AG10803 (cell line): ENCODE data around the gene ECSIT.

Experiments used
- DNase-seq: peaks from one replicate; pipeline ENCODE4 v3.0.0; 2010; ENCODE audit warnings: low read depth
- H3K4me3 ChIP-seq: 2 replicates; pipeline ENCODE4 v1.5.1; 2011; ENCODE audit warnings: mild to moderate bottlenecking, low read length, control low read depth
- CTCF ChIP-seq: conservative IDR thresholded peaks from 2 replicates; pipeline ENCODE4 v1.5.1; 2011; ENCODE audit warnings: mild to moderate bottlenecking, low read length, control low read depth, inconsistent platforms

The ECSIT gene

DNA sequence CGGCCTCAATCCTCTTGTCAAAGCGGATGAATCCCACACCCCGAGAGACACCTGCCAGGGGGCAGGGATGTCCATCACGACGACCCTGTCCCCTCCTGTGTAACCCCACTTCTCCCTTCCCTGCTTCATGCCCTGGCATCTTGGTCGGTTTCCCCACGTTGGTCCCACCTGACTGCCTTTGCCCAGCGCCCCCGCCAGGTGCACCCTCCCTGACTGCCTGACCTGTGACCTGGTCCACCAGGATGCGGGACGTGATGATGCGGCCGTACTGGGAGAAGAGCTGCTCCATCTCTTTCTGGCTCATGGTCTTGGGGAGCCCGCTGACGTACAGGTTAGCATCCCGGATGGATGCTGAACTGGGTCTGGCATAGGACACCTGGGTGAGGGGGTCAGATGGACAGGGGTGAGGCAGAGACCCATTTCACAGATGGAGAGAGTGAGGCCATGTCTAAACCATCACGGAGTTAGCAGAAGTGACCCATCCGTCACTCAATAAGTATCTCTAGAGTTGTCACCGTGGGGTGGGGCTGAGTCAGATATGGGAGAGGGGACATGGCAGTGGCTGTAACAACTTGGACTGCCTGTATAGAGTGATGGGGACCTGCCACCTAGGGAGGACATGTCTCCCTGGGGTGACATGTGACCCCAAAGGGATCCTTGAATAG, 70.6 kb downstream of the ECSIT start:
- no peak overlapping the region for H3K4me3 ChIP-seq
- DNase-seq = no peak
- no peak for TF ChIP-seq CTCF

- TF ChIP-seq CTCF = no peak
- no peak for DNase-seq
- H3K4me3 ChIP-seq = no peak overlapping the region
These were observed 71.1 kb downstream of the ECSIT start for GRCh38 chr19:11457831-11458230.

DNA sequence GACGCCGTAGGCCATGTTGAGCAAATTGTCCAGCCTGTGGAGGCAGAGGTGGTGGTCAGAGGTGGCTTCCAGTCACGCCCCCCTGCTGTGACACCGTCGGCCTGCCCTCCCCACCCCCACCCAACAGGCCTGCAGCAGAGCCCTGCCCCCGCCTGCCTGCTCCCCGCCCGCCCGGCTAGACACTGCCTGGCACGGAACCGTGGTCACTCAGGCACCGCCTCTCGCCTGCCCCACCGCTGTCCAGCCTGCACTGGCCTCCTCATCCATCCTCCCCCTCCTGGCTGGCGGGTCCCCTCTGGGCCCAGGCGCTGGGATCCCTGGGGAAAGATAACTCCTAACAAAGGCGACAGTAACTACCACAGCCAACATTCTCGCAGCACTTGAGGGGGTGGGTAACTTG, 71.8 kb downstream of the ECSIT start:
- no peak overlapping the region for H3K4me3 ChIP-seq
- no peak for TF ChIP-seq CTCF
- DNase-seq = no peak

DNA sequence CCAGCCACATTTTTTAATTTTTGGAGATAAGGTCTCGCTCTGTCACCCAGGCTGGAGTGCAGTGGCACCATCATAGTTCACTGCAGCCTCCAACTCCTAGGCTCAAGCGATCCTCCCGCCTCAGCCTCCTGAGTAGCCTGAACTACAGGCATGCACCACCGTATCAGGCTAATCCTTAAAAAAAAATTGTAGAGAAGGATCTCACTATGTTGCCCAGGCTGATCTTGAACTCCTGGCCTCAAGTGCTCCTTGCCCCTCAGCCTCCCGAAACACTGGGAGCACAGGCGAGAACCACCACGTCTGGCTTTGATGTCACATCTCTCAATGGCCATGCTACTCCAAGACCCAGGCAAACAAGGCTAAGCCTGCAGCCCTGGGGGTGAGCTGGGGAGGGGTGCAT, 72.3 kb downstream of the ECSIT start:
- DNase-seq = no peak
- no peak for TF ChIP-seq CTCF

More for the DNA sequence above, 72.3 kb downstream of the ECSIT start:
- no peak overlapping the region for H3K4me3 ChIP-seq
